Right hindlimb (tissue), 1 donor: ENCODE results near the gene CACHD1.

Source experiments
- DNase-seq: peaks from one replicate; pipeline ENCODE4 v3.0.0-alpha.2; 2018

The CACHD1 gene

DNA sequence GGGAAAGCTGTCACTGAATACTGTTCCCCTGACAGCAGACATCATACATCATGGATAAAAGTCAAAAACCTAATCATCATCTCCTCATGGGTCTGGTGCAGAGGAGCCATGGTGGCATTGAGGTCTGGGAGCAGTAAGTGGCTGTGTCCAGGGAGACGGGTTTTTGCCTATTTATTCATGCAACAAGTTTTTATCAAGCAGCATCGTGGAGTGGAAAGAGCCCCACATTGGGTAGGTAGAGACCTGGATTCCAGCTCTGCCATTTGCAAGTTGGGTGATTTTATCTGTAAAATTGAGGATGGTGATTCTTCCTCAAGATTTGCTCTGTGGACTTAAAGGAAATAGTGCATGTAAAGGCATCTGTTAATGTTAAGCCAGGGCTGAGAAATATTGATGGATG, 4.2 kb downstream of the CACHD1 start:
- no peak for DNase-seq

DNA sequence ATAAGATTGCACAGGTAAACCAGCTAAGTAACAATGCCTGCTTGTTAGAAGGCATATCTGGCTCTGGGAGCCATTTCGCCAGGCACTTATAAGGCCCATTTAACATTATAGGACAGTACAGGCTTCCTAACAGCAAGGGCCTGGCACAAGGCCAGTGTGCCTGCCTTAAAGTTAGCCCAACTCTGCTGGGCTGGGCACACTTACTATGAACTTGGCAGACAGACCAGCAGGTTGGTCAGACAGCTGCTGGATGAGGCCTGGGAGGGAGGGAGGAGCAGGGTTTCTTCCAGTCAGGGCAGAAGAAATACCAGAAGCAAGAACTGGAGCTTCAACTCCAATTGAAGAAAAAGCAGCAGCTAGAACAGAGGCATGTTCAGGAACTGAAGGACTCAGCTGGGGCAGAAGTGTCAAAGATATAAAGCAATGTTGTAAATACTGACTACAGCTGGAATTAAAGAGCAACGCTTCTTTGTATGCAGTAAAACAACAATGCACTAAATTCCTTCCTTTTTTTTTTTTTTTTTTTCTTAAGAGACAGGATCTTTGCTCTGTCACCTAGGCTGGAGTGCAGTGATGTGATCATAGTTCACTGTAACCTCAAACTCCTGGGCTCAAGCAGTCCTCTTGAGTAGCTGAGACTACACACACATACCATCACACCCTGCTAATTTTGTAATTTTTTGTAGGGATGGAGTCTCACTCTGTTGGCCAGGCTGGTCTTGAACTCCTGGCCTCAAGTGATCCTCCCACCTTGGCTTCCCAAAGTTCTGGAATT, 4.9 kb downstream of the CACHD1 start:
- peak; percentile 77 for DNase-seq

DNA sequence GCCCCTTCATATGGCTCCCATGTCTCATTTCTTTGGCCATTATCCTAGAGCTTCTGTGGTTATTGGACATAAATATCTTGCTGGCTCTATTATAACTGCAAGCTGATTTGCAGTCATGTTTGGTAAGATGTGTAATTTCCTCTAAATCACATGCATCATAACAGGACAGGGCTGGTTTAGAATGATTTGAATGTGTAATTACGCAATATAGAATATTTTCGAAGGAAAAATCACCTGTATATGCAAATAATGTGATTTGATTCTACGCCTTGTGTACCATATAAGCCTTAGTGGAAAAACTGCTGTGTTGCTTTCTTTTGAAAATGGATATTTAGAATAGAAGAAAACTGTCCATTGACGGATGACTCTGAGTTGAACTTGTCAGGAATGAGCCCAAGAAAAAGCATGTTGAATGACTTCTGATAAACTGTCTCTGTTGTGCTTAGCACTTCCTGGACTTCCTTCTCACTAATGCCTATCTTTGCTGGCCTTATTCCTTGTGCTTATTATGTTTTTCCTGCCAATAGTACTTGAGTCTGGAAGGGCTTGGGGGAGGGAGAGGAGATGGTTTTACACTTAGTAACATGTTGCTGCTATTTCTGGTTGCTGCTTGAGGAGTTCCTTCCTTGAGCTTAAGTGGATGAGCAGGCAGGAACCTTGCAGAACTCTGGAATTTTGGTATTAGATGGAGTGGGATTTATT, 6.5 kb downstream of the CACHD1 start:
- peak; percentile 50 for DNase-seq

- no peak for DNase-seq
Measured at GRCh38 chr1:64478594-64479470, 8.9 kb downstream of the CACHD1 start.

DNA sequence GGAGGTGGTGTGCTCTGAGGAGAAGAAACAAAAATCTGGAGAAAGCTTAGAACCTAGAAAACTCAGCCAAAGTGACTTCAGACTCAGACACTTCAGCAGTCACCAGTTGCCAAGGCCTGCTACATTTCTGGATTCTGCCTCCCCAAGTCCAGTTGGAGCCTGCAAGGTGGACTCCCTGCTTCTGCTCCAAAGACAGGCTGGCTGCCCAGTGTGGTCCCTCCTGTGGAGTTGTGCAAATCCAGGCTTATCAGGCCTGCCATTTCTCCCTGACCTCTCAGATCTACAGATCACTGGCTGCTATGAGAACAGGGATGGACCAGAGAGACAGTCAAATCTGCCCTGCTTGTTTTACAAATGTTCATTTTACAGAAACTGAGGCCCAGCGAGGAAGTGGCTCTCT, 9.9 kb downstream of the CACHD1 start:
- DNase-seq = no peak

- DNase-seq = no peak
Measured at GRCh38 chr1:64480999-64481772, 11.3 kb downstream of the CACHD1 start.

DNA sequence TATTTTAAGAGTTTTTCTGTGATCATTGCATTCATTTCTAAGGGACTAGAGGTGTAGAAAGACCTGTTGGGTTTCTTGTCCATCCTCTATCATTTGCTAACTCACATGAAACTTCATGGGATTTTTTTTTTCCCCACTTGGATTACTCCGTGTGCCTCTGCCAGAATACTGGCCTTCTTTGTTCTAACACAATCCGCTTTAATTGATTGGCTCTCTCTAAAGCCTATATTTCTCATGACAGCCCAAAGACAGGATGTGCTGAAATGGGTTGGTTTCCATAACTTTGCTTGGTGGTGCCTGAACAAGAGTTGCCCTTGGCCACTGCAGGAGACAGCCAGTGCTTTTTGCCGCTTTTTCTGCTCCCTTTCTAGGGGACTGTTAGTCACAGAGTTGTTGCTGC, 12.2 kb downstream of the CACHD1 start:
- DNase-seq = no peak

- DNase-seq = no peak
Measured at GRCh38 chr1:64482720-64483119, 12.8 kb downstream of the CACHD1 start.

DNA sequence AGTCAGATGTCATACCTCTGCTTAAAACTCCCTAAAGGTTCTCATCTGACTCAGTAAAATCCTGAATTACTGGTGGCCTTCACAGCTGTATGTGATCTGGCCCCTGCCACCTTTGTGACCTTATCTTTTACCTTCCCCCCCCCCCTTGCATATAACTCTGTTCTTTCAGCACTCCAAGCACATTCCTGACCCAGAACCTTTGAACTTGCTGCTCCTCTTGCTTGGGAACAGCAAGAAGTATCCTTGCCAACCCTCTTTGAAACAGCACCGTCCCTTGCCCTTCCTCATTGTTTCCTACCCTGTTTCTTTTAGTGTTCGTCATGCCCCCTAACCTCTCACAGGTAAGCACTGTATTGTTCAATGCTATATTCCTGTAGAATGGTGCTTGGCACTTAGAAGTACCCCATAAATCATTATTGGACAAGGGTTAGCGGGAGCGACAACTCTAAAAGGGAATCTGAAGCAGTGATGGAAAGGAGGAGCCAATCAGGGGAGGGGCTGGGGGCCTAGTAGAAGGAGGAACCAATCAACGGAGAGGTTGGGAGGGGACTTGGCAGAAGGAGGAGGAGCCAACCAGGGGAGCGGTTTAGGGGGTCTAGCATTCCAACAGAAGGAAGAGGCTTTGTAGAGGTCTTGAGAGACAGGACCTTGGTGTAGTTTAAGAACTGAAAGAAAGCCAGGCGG, 13.9 kb downstream of the CACHD1 start:
- no peak for DNase-seq

DNA sequence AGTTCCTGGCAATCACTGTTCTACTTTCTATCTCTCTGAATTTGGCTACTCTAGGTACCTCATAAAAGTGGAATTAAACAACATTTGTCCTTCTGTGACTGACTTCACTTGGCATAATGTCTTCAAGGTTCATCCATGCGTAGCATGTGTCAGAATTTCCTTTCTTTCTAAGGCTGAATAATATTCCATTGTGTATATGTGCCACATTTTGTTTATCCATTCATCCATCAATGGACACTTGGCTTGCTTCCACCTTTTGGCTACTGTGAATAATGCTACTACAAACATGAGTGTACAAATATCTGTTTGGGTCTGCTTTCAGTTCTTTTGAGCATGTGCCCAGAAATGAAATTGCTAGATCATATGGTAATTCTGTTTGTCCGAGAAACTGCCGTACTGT, 14.7 kb downstream of the CACHD1 start:
- no peak for DNase-seq

GRCh38 chr1:64486193-64486592, 16.3 kb downstream of the CACHD1 start:
- no peak for DNase-seq

- no peak for DNase-seq
Measured at GRCh38 chr1:64487061-64487460, 17.1 kb downstream of the CACHD1 start.

- no peak for DNase-seq
Measured at GRCh38 chr1:64488862-64489261, 18.9 kb downstream of the CACHD1 start.

DNA sequence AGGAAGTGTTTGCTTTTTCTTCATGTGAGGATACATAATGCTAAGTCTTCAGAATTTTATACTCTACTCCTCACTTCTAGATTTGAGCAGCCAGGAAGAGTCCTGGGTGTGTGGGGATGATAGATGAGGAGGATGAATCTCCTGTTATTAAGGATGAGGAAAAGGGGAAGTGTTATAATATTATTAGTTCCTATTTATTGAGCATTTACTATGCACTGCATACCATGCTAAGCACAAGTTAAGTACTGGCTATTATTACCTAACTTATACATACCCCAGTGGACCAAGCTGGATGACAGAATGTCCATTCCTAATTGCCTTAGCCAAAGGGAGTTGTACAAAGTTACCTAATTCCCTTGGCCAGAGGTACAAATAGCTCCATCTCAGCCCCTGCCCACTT, 19.8 kb downstream of the CACHD1 start:
- DNase-seq = no peak

GRCh38 chr1:64490213-64490818, 20.4 kb downstream of the CACHD1 start:
- no peak for DNase-seq

GRCh38 chr1:64492424-64492823, 22.5 kb downstream of the CACHD1 start:
- DNase-seq = no peak

- no peak for DNase-seq
Measured at GRCh38 chr1:64493831-64494230, 23.9 kb downstream of the CACHD1 start.

DNA sequence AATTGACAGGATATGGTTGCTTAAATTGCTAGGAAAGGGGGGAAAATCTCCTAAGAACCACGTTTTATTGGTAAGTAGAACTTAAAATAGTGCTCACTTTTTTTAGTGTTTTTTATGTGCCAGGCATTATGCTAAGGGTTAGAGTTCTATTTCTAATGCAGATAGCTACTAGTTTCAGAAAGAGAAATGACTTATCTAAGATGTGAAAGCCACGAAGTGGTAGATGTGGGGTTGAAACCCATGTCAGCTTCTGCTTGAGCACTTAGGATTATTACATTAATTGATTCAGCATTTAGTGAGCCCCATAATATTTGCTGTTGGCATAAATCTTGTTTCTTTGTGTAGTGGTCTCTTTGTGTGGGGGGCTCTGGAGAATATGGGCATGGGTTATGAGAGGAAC, 24.7 kb downstream of the CACHD1 start:
- DNase-seq = no peak

DNA sequence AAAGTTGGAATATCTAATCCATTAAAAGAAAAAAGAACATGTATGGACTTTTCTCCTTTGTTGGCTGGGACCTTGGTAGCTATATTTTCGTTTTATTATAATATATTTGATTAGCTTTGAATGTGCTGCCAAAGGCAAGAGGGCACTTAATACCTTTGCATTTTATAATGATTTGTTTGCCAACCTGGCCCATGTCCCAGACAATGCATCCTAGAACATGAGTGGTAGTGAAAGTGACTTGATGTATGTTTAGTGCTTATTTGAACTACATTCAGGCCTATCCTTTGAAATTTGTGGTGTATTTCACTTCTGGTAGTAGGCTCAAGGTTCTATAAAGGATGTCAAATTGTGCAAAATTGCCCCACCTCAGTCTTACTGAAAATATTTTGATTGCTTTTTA, 25.9 kb downstream of the CACHD1 start:
- no peak for DNase-seq

GRCh38 chr1:64496606-64497005, 26.7 kb downstream of the CACHD1 start:
- no peak for DNase-seq

- no peak for DNase-seq
Measured at GRCh38 chr1:64497088-64497883, 27.4 kb downstream of the CACHD1 start.
